Eye (tissue), 1 donor: ENCODE data around the gene FBLN1.
"Not testable (repeated sequence)": the region's sequence is repeated elsewhere in the genome, so short reads cannot be mapped to it uniquely, and the experiment has no call there.

ENCODE experiments used
- DNase-seq: peaks from one replicate; pipeline ENCODE4 v3.0.0-alpha.2; 2015

Gene FBLN1

GRCh38 chr22:45549762-45550378 is 47.2 kb downstream of the FBLN1 start:
- DNase-seq, result no peak

GRCh38 chr22:45550416-45550815 is 47.7 kb downstream of the FBLN1 start:
- DNase-seq, result no peak

- DNase-seq, result no peak
Observed at GRCh38 chr22:45550891-45551290, 48.2 kb downstream of the FBLN1 start.

- no peak for DNase-seq
Observed at GRCh38 chr22:45551310-45552016, 48.8 kb downstream of the FBLN1 start.

GRCh38 chr22:45552017-45552411 is 49.3 kb downstream of the FBLN1 start:
- DNase-seq, result no peak

GRCh38 chr22:45552580-45553350 is 50.1 kb downstream of the FBLN1 start:
- DNase-seq, result peak; percentile 57

GRCh38 chr22:45553351-45554039 is 50.8 kb downstream of the FBLN1 start:
- peak; percentile 95 for DNase-seq

- DNase-seq, result no peak
Observed at GRCh38 chr22:45554040-45554406, 51.3 kb downstream of the FBLN1 start.

GRCh38 chr22:45554861-45555260 is 52.2 kb downstream of the FBLN1 start:
- no peak for DNase-seq

GRCh38 chr22:45557926-45558325 is 55.2 kb downstream of the FBLN1 start:
- not testable (repeated sequence) for DNase-seq

- DNase-seq, result not testable (repeated sequence)
Observed at GRCh38 chr22:45560092-45560491, 57.4 kb downstream of the FBLN1 start.

GRCh38 chr22:45560761-45561160 is 58.1 kb downstream of the FBLN1 start:
- DNase-seq, result not testable (repeated sequence)

- no peak for DNase-seq
Observed at GRCh38 chr22:45562102-45562501, 59.4 kb downstream of the FBLN1 start.

GRCh38 chr22:45562537-45563361 is 60.1 kb downstream of the FBLN1 start:
- no peak for DNase-seq

GRCh38 chr22:45563362-45564040 is 60.8 kb downstream of the FBLN1 start:
- no peak for DNase-seq

- DNase-seq, result no peak
Observed at GRCh38 chr22:45564349-45565030, 61.8 kb downstream of the FBLN1 start.

- DNase-seq, result no peak
Observed at GRCh38 chr22:45565171-45565570, 62.5 kb downstream of the FBLN1 start.

- no peak for DNase-seq
Observed at GRCh38 chr22:45565973-45566372, 63.3 kb downstream of the FBLN1 start.

- DNase-seq, result no peak
Observed at GRCh38 chr22:45568213-45568612, 65.5 kb downstream of the FBLN1 start.

- no peak for DNase-seq
Observed at GRCh38 chr22:45571089-45571488, 68.4 kb downstream of the FBLN1 start.

GRCh38 chr22:45572444-45572843 is 69.8 kb downstream of the FBLN1 start:
- no peak for DNase-seq
